HAP-1 (cell line): ENCODE measurements around the gene SPATA6.
A peak's percentile ranks its signal among the peaks of the same experiment; 100 is the strongest.
"Not testable (repeated sequence)": the region's sequence is repeated elsewhere in the genome, so short reads cannot be mapped to it uniquely, and the experiment has no call there.

Experiments
- DNase-seq, 2 experiments: peaks; one replicate each; pipeline ENCODE4 v3.0.0-alpha.2; 2016 to 2020; ENCODE audit warnings: low spot score in 2 of 2
- H3K27me3 ChIP-seq: fragments of 250-450 bp; sonication (Bioruptor Pico); 2 replicates; pipeline ENCODE4 v1.5.1; 2020; ENCODE audit warnings: low read depth, mild to moderate bottlenecking, moderate library complexity
- H3K36me3 ChIP-seq: fragments of 250-450 bp; sonication (Bioruptor Pico); replicated peaks from 2 replicates; pipeline ENCODE4 v1.5.1; 2020; ENCODE audit warnings: mild to moderate bottlenecking
- H3K4me1 ChIP-seq: fragments of 250-450 bp; sonication (Bioruptor Pico); 2 replicates; pipeline ENCODE4 v1.5.1; 2020; ENCODE audit warnings: mild to moderate bottlenecking
- H3K4me3 ChIP-seq: fragments of 250-450 bp; sonication (Bioruptor Pico); 2 replicates; pipeline ENCODE4 v1.5.1; 2020; ENCODE audit warnings: mild to moderate bottlenecking, moderate library complexity
- H3K9me3 ChIP-seq: fragments of 250-450 bp; sonication (Bioruptor Pico); 2 replicates; pipeline ENCODE4 v1.5.1; 2020; ENCODE audit warnings: mild to moderate bottlenecking, moderate library complexity
- in situ Hi-C: fragments of 300-500 bp; cut with MboI; formaldehyde crosslinking; loops from 3 replicates; pipeline ENCODE4 v1.14.3; 2020; ENCODE audit warnings: low sequenced_read_pairs, inconsistent platforms, mixed read lengths

The SPATA6 gene

DNA sequence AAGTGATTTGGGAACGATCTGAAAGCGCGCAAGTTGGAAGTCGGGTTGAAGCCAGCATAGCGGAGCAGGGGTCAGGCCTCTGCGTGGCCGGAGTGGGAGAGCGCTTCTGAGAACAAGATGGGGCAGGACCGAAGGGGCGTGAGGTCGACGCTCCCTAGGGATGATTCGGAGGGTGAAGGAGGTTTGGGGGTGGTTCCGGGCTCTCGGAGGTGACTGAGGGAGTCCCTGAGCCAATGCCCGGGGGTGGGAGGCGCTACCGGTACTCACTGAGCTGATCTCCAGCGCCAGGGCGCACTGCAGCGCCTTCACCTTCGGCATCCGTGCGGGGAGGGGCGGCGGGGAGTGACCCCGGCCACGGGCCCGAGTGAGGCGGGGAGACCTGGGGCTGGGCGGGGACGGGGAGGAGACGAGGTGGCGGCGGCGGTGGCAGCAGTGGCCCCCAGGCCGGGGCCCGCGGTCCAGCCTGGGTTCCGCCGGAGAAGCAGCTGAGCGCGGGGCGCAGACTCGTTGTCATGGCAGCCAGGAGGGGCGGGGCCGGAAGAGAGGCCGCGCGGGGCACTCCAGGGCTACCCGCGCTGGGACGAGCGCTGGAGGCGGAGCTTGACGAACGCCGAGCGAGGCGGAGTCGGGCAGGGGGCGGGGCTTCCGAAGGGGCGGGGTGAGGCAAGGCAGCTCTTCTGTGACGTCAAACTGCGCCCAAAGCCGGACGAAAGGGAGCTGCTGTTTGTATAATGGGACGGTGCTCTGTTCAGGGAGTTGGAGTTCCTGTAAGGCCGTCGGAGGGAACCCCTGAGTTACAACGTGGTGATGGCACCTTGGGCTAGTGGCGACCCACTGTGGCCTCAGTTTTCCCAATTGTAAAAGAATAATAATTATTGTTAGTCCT, at the start of gene SPATA6:
TSS of gene SPATA6 (minus strand) at position 514 of the 886 bp plus-strand sequence. CDS start at position 318, 196 bp downstream.
- Histone ChIP-seq H3K9me3 (no peaks in the 10 kb centered on the region), H3K27me3 (no peaks in the 10 kb centered on the region), H3K4me1 (no peaks in the 10 kb centered on the region), H3K4me3 (peak within 1 kb of the TSS; percentile 42), H3K36me3 (no peaks in the 10 kb centered on the region)
- DNase-seq = peak; percentile 84 to 97
- in situ Hi-C loops = no loop called here

DNA sequence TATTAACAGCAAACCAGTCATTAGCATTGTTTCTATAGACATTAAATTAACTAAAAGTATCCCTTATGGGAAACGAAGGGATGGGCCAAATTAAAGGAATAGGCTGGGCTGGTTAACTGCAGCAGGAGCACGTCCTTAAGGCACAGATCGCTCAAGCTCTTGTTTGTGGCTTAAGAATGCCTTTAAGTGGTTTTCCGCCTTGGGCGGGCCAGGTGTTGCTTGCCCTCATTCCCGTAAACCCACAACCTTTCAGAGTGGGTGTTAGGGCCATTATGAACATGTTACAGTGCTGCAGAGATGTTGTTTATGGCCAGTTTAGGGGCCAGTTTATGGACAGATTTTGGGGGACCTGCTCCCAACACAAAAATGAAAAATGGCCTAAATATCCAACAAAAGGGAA, 47.9 kb upstream of the SPATA6 start:
- H3K4me3 ChIP-seq, H3K36me3 ChIP-seq, in situ Hi-C loops, DNase-seq, H3K27me3 ChIP-seq, H3K4me1 ChIP-seq, H3K9me3 ChIP-seq: not testable (repeated sequence)

DNA sequence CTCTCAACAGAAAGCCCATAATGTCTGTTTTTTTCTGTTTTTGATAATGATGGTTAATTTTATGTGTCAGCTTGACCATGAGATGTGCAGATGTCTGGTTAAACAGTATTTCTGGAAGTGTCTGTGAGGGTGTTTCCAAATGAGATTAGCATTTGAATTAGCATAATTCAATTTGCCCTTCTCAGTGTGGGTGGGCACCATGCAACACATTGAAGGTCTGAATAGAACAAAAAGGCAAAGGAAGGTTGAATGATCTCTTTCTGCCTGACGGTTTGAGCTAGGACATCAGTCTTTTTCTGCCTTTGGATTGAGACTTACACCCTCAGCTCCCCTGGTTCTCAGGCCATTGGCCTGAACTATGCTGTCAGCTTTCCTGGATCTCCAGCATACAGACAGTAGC, 34.9 kb upstream of the SPATA6 start:
- Histone ChIP-seq H3K36me3 (no peaks in the 10 kb centered on the region), H3K9me3 (no peaks in the 10 kb centered on the region), H3K27me3 (no peaks in the 10 kb centered on the region), H3K4me1 (no peaks in the 10 kb centered on the region), H3K4me3 (no peak overlapping the region)
- DNase-seq = no peak
- in situ Hi-C loops = no loop called here

DNA sequence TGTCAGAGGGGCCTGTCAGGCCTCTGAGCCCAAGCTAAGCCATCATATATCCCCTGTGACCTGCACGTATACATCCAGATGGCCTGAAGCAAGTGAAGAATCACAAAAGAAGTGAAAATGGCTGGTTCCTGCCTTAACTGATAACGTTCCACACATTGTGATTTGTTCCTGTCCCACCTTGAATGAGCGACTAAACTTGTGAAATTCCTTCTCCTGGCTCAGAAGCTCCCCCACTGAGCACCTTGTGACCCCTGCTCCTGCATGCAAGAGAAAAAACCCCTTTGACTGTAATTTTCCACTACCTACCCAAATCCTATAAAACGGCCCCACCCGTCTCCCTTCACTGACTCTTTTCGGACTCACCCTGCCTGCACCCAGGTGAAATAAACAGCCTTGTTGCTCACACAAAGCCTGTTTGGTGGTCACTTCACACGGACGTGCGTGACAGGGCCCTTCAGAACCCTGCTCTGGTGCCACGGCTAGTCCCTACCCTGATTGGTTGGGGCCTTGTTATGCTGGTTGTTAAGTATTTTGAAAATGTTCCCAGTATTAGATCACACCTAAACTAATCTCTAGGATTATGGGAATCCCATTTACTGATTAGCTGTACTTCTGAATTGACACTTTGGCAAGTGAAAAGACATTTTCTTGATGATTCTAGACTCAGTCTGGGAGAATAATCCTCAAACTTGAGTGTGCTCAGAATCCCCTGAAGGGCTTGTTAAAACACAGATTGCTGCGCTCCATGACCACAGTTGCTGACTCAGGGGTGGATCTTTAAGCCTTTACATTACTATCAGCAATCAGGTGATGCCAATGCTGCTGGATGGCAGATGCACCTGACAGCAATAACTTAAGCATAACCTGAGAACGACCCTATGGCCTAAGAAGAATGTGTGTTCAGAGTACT, 28.8 kb upstream of the SPATA6 start:
- no peak for DNase-seq
- H3K9me3 ChIP-seq = no peaks in the 10 kb centered on the region
- H3K36me3 ChIP-seq = no peaks in the 10 kb centered on the region
- no peaks in the 10 kb centered on the region for H3K27me3 ChIP-seq
- no peak overlapping the region for H3K4me3 ChIP-seq
- no peaks in the 10 kb centered on the region for H3K4me1 ChIP-seq
- in situ Hi-C loops = no loop called here

DNA sequence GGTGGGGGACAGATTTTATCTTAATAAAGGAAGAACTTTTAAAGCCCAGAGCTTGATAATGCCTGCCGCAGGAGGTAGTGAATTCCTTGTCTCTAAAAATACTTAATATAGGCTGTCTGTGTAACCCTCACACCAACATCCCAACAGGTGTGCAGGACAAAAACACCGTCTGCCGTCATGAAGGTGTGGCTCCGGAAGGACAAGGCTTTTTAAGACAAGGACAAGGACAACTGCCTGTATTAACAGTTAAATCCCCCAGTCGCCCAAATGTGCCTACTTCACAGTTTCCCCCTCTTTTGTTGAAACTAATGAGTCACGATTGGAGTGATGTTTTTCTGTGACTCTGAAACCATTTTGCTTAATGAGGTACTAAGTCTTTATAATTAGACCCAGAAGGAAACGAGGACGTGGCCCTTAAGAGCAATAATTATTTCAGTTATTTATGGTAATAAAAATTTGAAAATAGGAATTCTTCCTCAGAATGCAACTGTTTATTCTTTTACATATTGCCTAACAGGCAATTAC, 27.3 kb upstream of the SPATA6 start:
- in situ Hi-C loops = no loop called here
- no peak for DNase-seq
- no peaks in the 10 kb centered on the region for H3K9me3 ChIP-seq
- no peaks in the 10 kb centered on the region for H3K36me3 ChIP-seq
- H3K27me3 ChIP-seq = no peaks in the 10 kb centered on the region
- no peaks in the 10 kb centered on the region for H3K4me1 ChIP-seq
- H3K4me3 ChIP-seq = no peak overlapping the region

DNA sequence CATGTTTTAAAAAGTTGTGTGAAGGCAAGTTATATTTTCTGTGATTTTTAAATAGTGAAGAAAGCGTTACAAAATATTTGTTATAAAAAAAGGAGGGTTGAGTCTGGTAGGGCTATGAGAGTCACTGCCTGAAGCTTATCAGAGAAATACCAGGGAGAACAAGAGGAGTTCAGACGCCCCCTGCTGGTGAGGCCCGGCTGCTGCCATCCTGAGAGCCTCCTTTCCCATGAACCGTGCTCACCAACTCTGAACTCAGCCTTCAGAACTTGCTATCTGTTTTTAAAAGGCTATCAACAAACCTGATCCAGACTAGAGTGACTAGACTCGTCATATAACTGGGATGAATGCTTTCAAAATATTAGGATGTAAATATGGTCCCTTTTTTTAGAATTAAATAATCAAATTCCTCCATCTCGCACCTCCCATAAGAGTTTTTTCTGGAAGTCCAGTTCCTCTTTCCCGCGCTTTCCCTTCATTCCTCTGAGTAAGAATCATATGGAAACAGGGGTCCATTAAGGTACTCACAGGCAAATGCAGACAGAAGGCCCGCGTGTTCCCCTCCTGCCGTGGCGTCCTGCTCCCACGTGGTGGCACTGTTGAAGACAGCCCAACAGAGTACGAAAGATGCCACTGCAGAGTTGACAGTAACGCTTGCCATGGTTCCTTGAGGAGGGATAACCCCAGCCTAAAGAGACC, 26.2 kb upstream of the SPATA6 start:
- in situ Hi-C loops = no loop called here
- Histone ChIP-seq H3K27me3 (no peaks in the 10 kb centered on the region), H3K36me3 (no peaks in the 10 kb centered on the region), H3K4me3 (no peak overlapping the region), H3K9me3 (no peaks in the 10 kb centered on the region), H3K4me1 (no peaks in the 10 kb centered on the region)
- peak; percentile 32 to 83 for DNase-seq

DNA sequence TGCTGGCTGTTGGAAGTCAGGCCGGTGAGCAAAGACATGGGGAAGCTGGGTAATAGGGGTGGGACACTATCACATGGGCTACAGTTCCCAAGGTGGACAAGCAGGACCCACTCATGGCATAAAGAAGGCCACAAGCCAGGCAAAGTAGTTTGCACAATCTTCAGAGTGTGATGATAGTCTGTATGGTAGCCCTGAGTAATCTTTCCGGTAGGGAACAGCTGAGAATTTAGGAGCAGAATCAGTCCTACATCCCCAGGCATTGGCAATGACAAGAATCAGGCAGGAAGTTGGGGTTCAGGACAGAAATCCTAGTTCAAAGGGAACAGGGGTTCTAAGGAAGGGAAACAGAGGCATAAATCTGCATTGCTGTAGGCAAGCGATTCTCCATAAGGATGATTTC, 23.9 kb upstream of the SPATA6 start:
- in situ Hi-C loops = no loop called here
- H3K9me3 ChIP-seq = no peaks in the 10 kb centered on the region
- H3K36me3 ChIP-seq = no peaks in the 10 kb centered on the region
- no peak for DNase-seq
- H3K4me3 ChIP-seq = no peak overlapping the region
- no peaks in the 10 kb centered on the region for H3K27me3 ChIP-seq
- H3K4me1 ChIP-seq = no peaks in the 10 kb centered on the region

DNA sequence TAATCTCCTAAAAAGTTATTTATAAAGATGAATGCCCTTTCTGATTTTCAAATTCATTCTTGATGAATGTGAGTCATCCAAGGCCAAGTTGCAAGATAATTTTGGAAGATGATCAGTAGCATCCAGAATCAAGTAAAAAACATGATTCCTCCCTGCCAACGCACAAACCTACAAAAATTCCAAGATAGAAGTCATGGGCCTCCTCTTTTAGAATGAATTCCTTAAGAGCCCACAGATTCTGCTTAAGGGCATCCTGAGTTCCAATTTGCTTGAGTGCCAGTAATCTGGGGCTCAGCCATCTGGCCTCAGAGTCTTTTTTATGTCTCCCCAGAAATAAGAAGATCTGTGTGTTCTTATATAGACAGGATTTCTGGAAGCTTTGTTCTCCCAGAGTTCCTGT, 23.2 kb upstream of the SPATA6 start:
- in situ Hi-C loops = no loop called here
- H3K9me3 ChIP-seq = no peaks in the 10 kb centered on the region
- H3K4me1 ChIP-seq = no peaks in the 10 kb centered on the region
- no peaks in the 10 kb centered on the region for H3K36me3 ChIP-seq
- no peaks in the 10 kb centered on the region for H3K27me3 ChIP-seq
- no peak for DNase-seq
- H3K4me3 ChIP-seq = no peak overlapping the region

DNA sequence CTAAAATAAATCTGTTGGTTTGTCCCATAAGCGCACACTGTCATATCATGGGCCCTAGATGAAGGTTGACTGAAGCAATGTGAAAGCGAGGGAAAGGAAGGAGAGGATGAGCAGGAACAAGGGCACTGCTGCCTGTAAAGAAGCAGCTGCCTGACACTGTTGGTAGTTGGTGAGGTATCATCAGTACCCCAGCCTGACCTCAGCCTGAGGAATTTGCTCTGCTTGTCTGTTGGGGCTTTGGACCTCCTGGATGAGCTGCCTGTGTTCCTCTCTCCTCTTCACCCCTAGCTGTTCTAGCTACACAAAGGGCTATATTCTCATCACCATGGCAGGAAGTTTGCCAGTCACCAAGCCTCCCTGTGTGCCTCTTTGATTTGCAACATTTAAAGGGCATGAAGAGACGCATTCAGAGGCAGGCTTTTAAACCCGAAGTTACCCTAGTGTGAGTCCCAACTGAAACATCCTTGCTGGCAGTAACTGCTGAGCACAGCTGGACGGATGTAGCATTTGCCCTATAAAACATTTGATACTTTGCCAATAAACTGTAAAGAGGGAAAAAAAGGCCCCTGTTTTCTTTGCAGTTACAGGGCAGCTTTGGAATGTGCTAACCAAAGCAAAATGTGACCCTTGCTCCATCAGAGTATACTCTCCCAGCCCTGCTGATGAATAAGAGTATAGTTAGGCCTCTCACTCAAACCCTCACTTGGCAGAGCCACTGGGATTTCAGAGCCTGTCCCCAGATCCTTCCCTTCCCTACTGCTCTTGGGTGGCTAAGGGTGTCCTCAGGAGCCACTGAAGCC, 22.2 kb upstream of the SPATA6 start:
- Histone ChIP-seq H3K27me3 (no peaks in the 10 kb centered on the region), H3K36me3 (no peaks in the 10 kb centered on the region), H3K4me3 (no peak overlapping the region), H3K4me1 (no peaks in the 10 kb centered on the region), H3K9me3 (no peaks in the 10 kb centered on the region)
- in situ Hi-C loops = no loop called here
- no peak for DNase-seq

DNA sequence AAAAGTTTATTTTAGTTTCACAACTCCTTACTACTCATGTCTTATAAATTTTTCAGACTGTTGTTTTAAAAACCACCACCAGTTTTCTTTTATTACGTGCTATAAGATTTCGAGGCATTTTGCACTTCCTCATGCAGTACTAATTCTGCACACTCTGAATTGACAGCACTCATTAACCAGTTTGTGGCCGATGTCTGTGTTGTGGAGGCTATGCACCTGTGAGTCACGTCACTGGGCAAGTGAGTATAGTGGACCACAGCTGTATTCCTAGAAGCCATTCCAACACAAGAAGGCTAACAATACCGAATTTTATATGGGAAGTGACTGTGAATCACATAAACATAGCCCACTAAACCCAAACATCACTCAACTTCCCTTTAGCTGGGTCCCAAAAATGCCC, 21.0 kb upstream of the SPATA6 start:
- Histone ChIP-seq H3K4me1 (no peaks in the 10 kb centered on the region), H3K27me3 (no peaks in the 10 kb centered on the region), H3K36me3 (no peaks in the 10 kb centered on the region), H3K4me3 (no peak overlapping the region), H3K9me3 (no peaks in the 10 kb centered on the region)
- in situ Hi-C loops = no loop called here
- no peak for DNase-seq

DNA sequence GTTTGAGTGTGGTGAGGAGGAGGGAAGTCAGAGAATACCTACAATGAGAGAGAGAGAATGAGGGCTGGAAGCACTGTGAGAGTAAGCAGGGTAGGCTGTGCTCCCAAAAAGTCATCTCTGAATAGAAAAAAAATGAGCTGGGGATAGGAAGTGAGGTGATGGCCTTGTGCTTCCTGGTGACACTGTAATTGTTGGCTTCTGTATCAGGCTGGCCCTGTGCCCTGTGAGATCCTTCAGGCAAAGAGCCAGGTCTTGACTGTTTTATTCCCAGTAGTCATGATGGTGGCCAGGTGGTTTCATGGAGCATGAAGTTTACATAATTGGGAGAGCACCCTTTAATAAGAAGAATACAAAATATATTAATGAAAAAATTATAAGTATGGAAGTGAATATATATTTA, 20.4 kb upstream of the SPATA6 start:
- Histone ChIP-seq H3K4me1 (no peaks in the 10 kb centered on the region), H3K36me3 (no peaks in the 10 kb centered on the region), H3K4me3 (no peak overlapping the region), H3K27me3 (no peaks in the 10 kb centered on the region), H3K9me3 (no peaks in the 10 kb centered on the region)
- DNase-seq = no peak
- in situ Hi-C loops = no loop called here

DNA sequence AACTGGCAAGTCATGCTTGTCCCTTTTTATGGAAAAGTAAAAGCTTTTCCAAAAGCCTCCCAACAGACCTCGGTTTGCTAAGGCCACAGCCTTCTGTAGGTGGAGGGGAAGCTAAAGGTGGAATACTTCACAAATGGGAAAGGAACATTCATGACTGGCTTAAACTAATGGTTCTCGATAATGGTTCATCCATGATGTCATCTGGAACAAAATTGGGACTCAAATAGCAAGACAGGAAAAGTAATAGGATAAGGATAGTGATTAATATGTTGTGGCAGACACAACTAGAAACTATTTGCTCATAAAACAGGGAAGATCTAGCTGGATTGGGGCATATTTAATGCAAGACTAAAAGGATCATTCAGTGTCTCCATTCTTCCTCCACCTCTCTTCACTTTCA, 16.7 kb upstream of the SPATA6 start:
- in situ Hi-C loops = no loop called here
- DNase-seq = no peak
- H3K4me3 ChIP-seq = no peak overlapping the region
- no peaks in the 10 kb centered on the region for H3K36me3 ChIP-seq
- no peaks in the 10 kb centered on the region for H3K4me1 ChIP-seq
- H3K9me3 ChIP-seq = no peaks in the 10 kb centered on the region
- no peaks in the 10 kb centered on the region for H3K27me3 ChIP-seq

DNA sequence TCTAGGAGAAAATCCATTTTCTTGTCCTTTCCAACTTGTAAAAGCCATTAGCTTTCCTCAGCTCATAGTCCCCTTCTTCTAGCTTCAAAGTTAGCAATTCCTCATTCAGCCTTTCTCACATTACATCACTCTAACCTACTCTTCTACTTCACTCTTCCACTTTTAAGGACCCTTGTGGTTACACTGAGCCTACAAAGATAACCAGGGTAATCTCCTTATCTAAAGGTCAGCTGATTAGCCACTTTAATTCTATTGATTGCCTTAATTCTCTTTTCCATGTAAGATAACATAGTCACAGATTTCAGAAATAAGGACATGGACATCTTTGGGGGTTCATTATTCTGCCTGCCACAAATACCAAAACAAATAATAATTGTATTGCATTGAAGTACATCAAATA, 8.5 kb upstream of the SPATA6 start:
- DNase-seq = no peak
- Histone ChIP-seq H3K27me3 (peaks cover 2% of the 10 kb centered on the region; the same call in 1 of the 2 replicates), H3K4me3 (no peak overlapping the region), H3K9me3 (no peaks in the 10 kb centered on the region), H3K4me1 (no peaks in the 10 kb centered on the region), H3K36me3 (no peaks in the 10 kb centered on the region)
- in situ Hi-C loops = no loop called here
